Effector CD8-positive, alpha-beta T cell (primary cell): ENCODE data around the gene FBXW12.
"Not testable (repeated sequence)": the region's sequence is repeated elsewhere in the genome, so short reads cannot be mapped to it uniquely, and the experiment has no call there.

Experiments
- DNase-seq: peaks from one replicate; lab custom pipeline; 2025; lab: John Stamatoyannopoulos, UW
- total RNA-seq, 4 experiments: gene quantifications; one replicate each; lab custom pipeline; 2026; lab: John Stamatoyannopoulos, UW

Gene FBXW12, protein sequence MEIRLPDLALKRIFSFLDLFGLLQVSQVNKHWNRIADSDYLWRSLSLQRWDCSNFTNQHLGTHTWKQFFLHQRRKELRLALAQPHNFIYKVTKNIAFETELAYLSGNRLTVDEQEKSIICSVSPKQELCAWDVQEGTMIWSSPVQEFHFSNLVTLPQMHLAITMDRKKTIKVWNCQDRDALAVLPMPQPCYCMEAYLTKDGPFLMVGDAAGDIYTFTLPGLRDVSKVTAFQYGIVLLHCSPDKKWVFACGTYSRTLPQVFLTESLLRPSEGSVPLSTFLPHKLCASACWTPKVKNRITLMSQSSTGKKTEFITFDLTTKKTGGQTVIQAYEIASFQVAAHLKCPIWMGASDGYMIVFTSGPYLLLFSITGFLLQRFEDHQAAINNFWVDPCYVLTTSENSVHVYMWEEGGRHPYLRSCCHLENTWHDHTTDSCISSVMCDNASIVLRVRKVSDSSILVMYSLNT
- total RNA-seq, result 0 reads per million in 4 experiments

DNA sequence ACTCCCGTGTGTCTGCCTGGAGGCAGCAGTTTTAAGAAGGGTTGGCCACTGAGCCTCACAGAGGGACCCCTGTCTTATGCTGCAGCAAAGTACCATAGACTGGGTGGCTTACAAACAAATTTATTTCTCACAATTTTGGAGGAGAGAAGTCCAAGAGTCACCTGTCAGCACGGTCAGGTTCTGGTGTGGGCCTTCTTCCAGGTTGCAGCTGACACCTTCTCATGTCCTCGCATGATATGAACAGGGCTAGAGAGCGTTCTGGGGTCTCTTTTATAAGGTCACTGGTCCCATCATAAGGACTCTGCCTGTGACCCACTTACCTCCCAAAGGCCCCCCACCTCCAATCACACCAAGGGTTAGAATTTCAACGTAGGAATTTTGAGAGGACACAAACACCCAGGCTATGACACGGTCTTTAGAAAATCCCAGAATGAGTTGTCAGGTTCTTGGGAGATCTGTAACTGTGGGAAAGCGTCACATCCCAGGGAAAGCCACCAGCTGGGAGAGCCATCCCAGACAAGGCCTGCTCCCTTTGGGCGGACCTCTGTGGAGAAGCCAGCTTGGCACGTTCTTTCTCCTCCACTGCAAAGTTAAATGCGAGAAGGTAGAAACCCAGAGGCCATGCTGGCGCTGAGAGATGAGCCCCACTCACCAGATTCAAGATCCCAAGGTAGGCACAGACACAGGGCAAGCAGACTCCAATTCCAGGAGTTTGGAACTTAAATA is at the start of gene FBXW12:
FBXW12 (plus strand) TSS at position 569 of the 726 bp plus-strand sequence. CDS start 549 bp downstream, outside the sequence.
- no peak for DNase-seq

GRCh38 chr3:48331706-48332435 is 40.1 kb upstream of the FBXW12 start:
- DNase-seq, result not testable (repeated sequence)

GRCh38 chr3:48333346-48334245 is 38.4 kb upstream of the FBXW12 start, which contains the start of gene SPINK8:
SPINK8 (minus strand) TSS chr3:48333661; CDS start chr3:48328341, 5,320 bp downstream.
- not testable (repeated sequence) for DNase-seq

DNA sequence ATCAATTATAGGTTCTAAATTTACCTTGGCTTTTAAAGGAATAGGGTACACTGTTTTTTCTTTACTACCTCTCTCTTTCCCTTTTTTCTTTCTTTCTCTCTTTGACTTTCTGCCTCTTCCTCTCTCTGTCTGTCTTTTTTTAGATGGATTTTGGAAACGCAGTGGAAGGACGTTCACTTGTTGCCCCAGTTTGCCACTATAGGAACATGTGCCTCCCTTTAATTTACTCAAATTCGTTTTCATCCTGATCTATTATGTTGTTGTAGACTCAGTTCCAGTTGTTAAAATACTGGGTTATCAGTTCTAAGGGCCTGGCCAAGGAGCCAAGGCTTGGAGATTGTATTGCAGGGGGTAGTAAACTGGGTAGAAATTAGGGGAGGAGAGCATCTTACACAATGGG is 37.4 kb upstream of the FBXW12 start:
- no peak for DNase-seq

DNA sequence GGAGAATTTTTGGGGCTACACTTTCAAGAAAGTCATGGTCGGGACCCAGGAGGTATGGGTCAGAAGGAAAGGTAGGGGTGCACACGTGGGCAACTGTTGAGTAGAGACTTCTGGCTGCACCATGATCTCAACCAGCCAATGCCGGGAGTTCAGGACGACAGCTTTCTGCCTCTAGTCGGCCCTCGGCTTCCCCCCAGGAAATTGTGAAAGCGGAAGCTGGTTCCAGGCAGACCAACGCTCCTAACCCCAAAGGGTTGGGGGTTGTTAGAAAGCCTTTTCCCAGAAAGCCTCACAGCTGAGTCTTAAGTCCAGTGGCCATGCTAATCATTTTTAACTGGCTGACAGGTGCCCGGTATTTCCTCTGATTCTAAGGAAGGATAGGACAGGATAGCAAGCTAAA is 36.7 kb upstream of the FBXW12 start:
- not testable (repeated sequence) for DNase-seq

- not testable (repeated sequence) for DNase-seq
Measured at GRCh38 chr3:48337536-48337935, 34.5 kb upstream of the FBXW12 start.

- no peak for DNase-seq
Measured at GRCh38 chr3:48338635-48339034, 33.4 kb upstream of the FBXW12 start.

- no peak for DNase-seq
Measured at GRCh38 chr3:48343432-48343831, 28.6 kb upstream of the FBXW12 start.

- DNase-seq, result no peak
Measured at GRCh38 chr3:48344867-48345507, 27.0 kb upstream of the FBXW12 start.

GRCh38 chr3:48345946-48346572 is 26.0 kb upstream of the FBXW12 start:
- no peak for DNase-seq

GRCh38 chr3:48347500-48347899 is 24.5 kb upstream of the FBXW12 start:
- no peak for DNase-seq

- DNase-seq, result no peak
Measured at GRCh38 chr3:48352546-48352945, 19.5 kb upstream of the FBXW12 start.

DNA sequence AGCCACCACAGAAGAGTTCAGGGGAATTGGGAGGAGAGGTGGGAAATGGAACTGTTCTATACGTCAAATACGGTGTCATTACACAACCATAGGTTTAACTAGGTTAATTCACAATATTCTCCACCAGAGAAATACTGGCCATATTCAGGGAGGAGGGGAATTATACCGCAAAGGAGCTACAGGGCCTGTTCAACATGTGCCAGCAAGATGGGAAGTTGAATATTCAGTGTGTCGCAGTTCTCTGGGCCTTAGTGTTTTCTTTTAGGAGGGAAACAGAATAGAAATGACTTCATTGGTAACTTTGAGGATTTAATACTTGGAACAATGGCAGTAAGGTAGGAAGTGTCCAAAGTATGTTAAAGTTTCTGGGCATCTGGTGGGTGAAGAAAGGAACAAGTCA is 18.0 kb upstream of the FBXW12 start:
- DNase-seq, result no peak

GRCh38 chr3:48356419-48356818 is 15.6 kb upstream of the FBXW12 start:
- no peak for DNase-seq

DNA sequence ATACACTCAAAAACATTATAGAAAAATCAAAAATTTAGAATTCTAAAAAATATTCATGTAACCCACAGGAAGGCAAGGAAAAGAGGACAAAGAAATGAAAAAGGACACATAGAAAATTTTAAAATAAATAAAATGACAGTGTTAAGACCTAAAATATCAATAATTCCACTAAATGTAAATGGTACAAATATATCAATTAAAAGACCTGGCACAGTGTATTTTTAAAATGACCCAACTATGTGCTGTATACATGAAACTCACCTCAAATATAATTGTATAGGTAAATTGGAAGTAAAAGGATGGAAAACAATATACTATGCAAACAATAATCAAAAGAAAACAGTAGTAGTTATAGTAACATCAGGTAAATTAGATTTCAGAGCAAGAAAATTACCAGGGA is 10.1 kb upstream of the FBXW12 start:
- no peak for DNase-seq

DNA sequence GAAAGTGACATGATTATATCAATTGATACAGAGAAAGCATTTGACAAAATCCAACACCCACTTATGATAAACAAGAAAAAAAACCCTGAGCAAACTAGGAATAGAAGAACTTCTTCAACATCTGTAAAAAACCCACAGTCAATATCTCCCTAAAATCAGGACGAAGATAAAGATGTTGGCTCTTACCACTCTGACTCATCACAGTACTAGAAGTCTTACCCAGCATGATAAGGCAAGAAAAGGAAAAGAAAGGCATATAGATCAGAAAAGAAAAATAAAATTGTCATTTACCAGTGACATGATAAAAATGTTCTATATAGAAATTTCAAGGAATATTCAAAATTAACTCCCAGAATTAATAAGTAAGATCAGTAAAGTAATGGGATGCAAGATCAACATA is 7.2 kb upstream of the FBXW12 start:
- no peak for DNase-seq

GRCh38 chr3:48367201-48367600 is 4.8 kb upstream of the FBXW12 start:
- DNase-seq, result no peak

- no peak for DNase-seq
Measured at GRCh38 chr3:48369693-48370332, 2.2 kb upstream of the FBXW12 start.

DNA sequence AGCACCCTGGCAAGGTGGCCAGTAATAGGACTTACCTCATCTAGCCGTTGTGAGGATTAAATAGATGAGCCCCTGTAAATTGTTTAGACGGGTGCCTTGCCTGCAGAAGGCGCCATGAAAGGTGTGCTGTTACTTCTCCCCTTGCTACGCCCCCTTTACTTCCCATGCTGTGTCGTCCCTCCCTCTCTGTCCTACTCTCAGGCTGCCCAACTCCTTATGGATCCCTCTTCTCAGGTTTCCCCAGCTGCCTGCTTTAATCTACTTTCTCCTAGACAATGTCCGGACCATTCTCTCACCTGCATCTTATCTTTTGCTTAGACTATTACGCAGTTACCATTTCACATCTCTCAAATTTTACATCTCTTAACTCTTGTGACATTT is 1.7 kb upstream of the FBXW12 start:
- DNase-seq, result no peak

- DNase-seq, result no peak
Measured at GRCh38 chr3:48372377-48372770, 355 bp downstream of the FBXW12 start.
